Measurements from ENCODE around the gene HEATR5A. TPM values are rescaled to one million over a fixed set of nuclear protein-coding genes. Genes with fewer than 3 reads are reported as not detected.
A peak's percentile ranks its signal among the peaks of the same experiment; 100 is the strongest.

Gene HEATR5A
- total and polyA plus RNA-seq, 9 of the 15 experiments (the other 6 are each of a cell fraction or from before 2014, with no cell fraction given): 8.0 to 50.9 (median 23.0) TPM

- TF ChIP-seq NKRF (IDR thresholded peaks at IDR 0.05; ENCODE audit: borderline replicate concordance) (peak; percentile 67; the same call in 1 of the 2 replicates), KLF13 (tag; IDR thresholded peaks at IDR 0.05; ENCODE audit: borderline replicate concordance, low read depth) (peak; percentile 96), FOXO4 (CRISPR knock-in tag; IDR thresholded peaks at IDR 0.05) (no peak), MTA3 (IDR thresholded peaks at IDR 0.05; ENCODE audit: borderline replicate concordance) (peak; percentile 54; the same call in 1 of the 2 replicates), DPF2 (IDR thresholded peaks at IDR 0.05) (no peak), RAD21 (CRISPR knock-in tag; conservative IDR thresholded peaks at IDR 0.05 in 1 of 2, IDR thresholded peaks at IDR 0.05 in 1 of 2) (no peak), KHSRP (IDR thresholded peaks at IDR 0.05) (no peak), RNF2 (IDR thresholded peaks at IDR 0.05) (peak; percentile 60; the same call in 1 of the 2 replicates), MGA (IDR thresholded peaks at IDR 0.05) (no peak), XRCC4 (IDR thresholded peaks at IDR 0.05; ENCODE audit: extremely low read depth, insufficient read depth, insufficient read length) (no peak), PHB (CRISPR knock-in tag; IDR thresholded peaks at IDR 0.05) (no peak), SREBF1 (IDR thresholded peaks at IDR 0.05; ENCODE audit: borderline replicate concordance, low read depth, low read length) (no peak)
Measured at GRCh38 chr14:31420319-31421111, at the start of gene HEATR5A (continued).
